ENCODE data around the gene SIGLEC6. TPM values are rescaled to one million over a fixed set of nuclear protein-coding genes. Genes with fewer than 3 reads are reported as not detected.

Gene SIGLEC6
- polyA plus RNA-seq, 3 donors, result 0.24 to 0.32 TPM; not detected in 1

Other genes with a start within 250 kb of the SIGLEC6 start
- 1 to 10 TPM; 3.7 to 5.2 (median 4.6) TPM for gene IGLON5, start 220.0 kb downstream of the SIGLEC6 start, polyA plus RNA-seq (ENCODE audit: insufficient read length in 3 of 3)
- 1 to 10 TPM; 3.8 to 5.3 (median 4.4) TPM for gene VSIG10L, start 189.5 kb downstream of the SIGLEC6 start, polyA plus RNA-seq (ENCODE audit: insufficient read length in 3 of 3)
- gene ETFB, start 165.3 kb downstream of the SIGLEC6 start, polyA plus RNA-seq (ENCODE audit: insufficient read length in 3 of 3), result 100 to 1,000 TPM; 124 to 158 (median 140) TPM
- gene CLDND2, start 162.7 kb downstream of the SIGLEC6 start, polyA plus RNA-seq (ENCODE audit: insufficient read length in 3 of 3), result 1 to 10 TPM in 2 of 3 donors, under 1 TPM in 1; 0.54 to 1.8 (median 1.7) TPM
- 1 to 10 TPM; 1.1 to 1.9 (median 1.7) TPM for gene NKG7, start 159.0 kb downstream of the SIGLEC6 start, polyA plus RNA-seq (ENCODE audit: insufficient read length in 3 of 3)
- gene LIM2, start 143.7 kb downstream of the SIGLEC6 start, polyA plus RNA-seq (ENCODE audit: insufficient read length in 3 of 3), result under 1 TPM; 0.20 to 0.80 (median 0.30) TPM
- gene C19orf84, start 141.1 kb downstream of the SIGLEC6 start, polyA plus RNA-seq (ENCODE audit: insufficient read length in 3 of 3), result under 1 TPM; 0.15 to 0.48 (median 0.47) TPM
- 1 to 10 TPM; 1.2 to 1.8 (median 1.6) TPM for gene SIGLEC10, start 114.0 kb downstream of the SIGLEC6 start, polyA plus RNA-seq (ENCODE audit: insufficient read length in 3 of 3)
- gene SIGLEC8, start 73.2 kb downstream of the SIGLEC6 start, polyA plus RNA-seq (ENCODE audit: insufficient read length in 3 of 3), result under 1 TPM in 1 of 3 donors, not detected in 2; 0.06 TPM
- gene CEACAM18, start 53.1 kb downstream of the SIGLEC6 start, polyA plus RNA-seq (ENCODE audit: insufficient read length in 3 of 3), result not detected
- under 1 TPM; 0.11 to 0.38 (median 0.13) TPM for gene SIGLEC12, start 29.9 kb downstream of the SIGLEC6 start, polyA plus RNA-seq (ENCODE audit: insufficient read length in 3 of 3)
- 10 to 100 TPM; 15.8 to 20.0 (median 17.8) TPM for gene ZNF175, start 39.6 kb upstream of the SIGLEC6 start, polyA plus RNA-seq (ENCODE audit: insufficient read length in 3 of 3)
- gene SIGLEC5, start 98.7 kb upstream of the SIGLEC6 start, polyA plus RNA-seq (ENCODE audit: insufficient read length in 3 of 3), result under 1 TPM in 2 of 3 donors, not detected in 1; 0.26 to 0.61 TPM
- gene SIGLEC14, start 115.2 kb upstream of the SIGLEC6 start, polyA plus RNA-seq (ENCODE audit: insufficient read length in 3 of 3), result under 1 TPM; 0.60 to 0.89 (median 0.64) TPM
- 10 to 100 TPM; 15.4 to 30.3 (median 18.0) TPM for gene SPACA6, start 161.7 kb upstream of the SIGLEC6 start, polyA plus RNA-seq (ENCODE audit: insufficient read length in 3 of 3)
- under 1 TPM in 2 of 3 donors, not detected in 1; 0.14 to 0.29 TPM for gene HAS1, start 192.3 kb upstream of the SIGLEC6 start, polyA plus RNA-seq (ENCODE audit: insufficient read length in 3 of 3)
- gene FPR1, start 220.2 kb upstream of the SIGLEC6 start, polyA plus RNA-seq (ENCODE audit: insufficient read length in 3 of 3), result 1 to 10 TPM; 1.2 to 5.0 (median 1.5) TPM
- under 1 TPM; 0.26 to 0.38 (median 0.33) TPM for gene FPR2, start 229.5 kb upstream of the SIGLEC6 start, polyA plus RNA-seq (ENCODE audit: insufficient read length in 3 of 3)

All from renal cortex interstitium (tissue), 3 donors.